ENCODE results near the gene KCNJ8.
"Not testable (repeated sequence)": the region's sequence is repeated elsewhere in the genome, so short reads cannot be mapped to it uniquely, and the experiment has no call there.

KCNJ8 gene

DNA sequence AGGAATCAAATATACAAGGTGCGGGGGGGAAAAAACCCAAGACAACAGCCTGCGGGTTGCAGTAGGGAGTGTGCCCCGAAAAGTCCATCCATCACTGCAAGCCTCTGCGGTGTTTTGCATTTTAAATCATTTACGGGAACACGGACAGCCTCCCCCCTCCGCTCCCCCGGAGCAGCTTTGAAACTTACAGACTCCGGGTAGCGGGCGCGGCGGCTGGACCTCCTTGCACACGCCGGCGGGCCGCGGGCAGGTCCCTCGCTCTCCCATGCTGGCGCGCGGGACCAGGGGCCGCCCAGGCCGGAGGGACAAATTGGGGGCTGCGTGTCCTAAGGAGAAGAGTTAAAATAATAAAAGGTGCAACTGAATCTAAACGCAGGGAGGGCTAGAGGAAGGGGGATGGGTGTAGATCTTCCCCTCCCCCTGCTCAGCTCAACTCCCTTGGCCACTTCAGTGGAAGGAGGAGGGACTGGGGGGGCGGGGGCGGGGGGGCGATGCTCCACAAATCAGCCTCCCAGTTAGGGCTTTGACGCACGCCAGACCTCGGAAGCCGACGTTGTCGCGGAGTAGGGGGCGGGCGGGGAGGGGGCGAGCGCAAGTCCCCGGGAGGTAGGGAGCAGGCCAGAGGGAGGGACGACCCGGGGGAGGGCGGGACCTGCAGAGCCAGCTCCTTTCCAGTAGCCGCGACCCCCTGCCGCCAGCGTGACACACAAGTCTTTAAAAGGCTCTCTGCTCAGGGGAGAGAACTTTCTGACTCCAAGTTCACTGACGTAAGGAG lies at the start of gene KCNJ8:
Gene KCNJ8 (minus strand): TSS at position 349 of the 775 bp plus-strand sequence. CDS start 1,090 bp downstream, outside the sequence.
- DNase-seq (ENCODE audit: low spot score) = no peak

- DNase-seq (ENCODE audit: low spot score) = no peak
Observed at GRCh38 chr12:21823581-21823980, 49.1 kb upstream of the KCNJ8 start.

- DNase-seq (ENCODE audit: low spot score) = peak; percentile 100
Observed at GRCh38 chr12:21819678-21820077, 45.2 kb upstream of the KCNJ8 start.

GRCh38 chr12:21819236-21819635 lies 44.7 kb upstream of the KCNJ8 start:
- DNase-seq (ENCODE audit: low spot score) = peak; percentile 95

DNA sequence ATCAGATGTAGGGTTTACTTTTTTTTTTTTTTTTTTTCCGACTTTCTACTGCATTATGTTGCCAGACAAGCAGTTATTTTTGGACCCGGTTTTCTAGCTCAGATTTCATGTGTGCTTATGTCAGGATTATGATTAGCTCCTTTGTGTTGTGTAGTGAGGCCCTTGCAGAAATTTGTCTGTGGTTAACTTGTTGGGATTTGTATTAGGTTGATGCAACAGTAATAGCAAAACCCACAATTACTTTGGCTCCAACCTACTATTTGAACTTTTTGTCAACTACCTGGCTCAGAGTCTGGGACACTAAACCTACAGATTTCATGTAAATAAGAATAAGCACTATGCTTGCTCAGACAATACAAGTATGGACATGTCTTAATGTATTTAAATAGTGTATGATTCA lies 44.1 kb upstream of the KCNJ8 start:
- peak; percentile 94 for DNase-seq (ENCODE audit: low spot score)

DNA sequence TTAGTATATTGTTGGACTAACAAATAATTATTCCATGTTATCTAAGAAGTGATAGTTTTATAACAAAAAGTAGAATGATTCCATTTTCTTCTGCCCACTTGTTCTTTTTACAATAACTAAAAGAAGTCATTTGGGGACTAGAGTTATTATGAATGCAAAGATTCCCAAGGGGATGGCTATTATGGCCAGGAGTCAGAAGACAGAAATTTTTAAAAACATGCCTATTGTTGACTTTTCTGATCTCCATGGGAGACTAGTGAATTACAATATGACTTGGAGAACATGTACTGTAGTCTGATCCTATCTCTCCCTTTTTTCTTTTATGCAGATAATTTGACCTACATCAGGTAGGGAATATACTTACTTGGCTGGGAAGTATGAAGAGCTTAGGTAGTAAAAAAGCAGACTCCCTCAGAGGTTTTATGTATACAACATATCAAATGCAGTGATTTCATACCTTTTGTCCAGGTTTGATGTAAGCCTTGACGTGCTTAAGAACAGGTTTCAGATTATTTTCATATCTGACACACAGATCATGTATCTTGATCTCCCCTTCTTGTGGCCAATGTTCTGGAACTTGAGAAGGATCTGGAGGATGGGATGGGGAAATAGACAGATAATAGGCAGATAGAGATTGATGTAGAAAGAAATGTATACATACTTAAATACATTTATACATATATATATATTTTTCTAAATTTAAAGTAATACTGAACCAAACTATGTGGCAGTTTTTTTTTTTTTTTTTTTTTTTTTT lies 41.0 kb upstream of the KCNJ8 start:
- no peak for DNase-seq (ENCODE audit: low spot score)

DNA sequence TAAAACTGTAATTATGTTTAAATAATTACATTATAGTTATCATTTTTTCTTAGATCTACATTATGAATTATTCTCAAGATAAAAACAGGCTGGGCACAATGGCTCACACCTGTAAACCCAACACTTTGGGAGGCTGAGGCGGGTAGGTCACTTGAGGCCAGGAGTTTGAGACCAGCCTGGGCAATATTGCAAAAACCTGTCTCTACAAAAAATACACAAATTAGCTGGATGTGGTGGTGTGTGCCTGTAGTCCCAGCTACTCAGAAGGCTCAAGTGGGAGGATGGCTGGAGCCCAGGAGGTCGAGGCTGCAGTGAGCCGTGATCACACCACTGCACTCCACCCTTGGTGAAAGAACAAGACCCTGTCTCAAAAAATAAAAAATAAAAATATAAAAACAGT lies 40.3 kb upstream of the KCNJ8 start:
- DNase-seq (ENCODE audit: low spot score) = no peak

DNA sequence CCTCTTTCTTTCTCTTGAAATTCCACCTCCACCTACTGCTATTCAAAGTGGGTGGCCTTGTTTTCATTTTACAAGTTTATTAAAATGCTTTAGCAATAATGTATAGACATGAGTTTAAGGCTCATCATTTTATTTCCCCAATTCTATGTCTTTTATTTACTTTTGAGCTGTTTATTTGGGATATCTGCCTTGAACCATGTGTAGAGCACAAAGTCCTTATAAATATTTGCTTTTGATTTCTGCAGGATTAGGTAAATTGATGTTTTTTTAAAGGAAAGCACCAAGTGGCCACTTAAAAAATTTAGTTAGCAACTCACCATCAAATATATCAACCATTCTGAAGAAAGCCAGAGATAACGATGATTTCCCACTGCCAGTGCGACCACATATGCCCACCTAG lies 39.8 kb upstream of the KCNJ8 start:
- DNase-seq (ENCODE audit: low spot score) = no peak

DNA sequence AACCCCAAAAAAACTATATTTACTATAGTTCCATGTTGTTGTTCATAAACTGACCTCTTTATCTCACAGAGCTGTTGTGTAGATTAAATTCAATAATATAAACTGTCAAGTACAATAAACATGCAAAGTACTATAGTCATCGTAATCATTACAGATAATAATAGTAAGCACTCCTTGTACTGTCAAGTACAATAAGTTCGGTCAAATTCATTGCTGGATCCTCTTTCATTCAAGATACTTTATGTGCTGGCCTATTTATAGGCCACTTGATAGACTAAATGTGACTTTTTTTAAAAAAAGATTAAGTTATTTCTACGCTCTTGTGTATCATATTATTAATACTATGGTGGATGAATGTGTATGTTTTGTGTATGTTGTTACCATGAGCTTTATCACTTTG lies 39.2 kb upstream of the KCNJ8 start:
- no peak for DNase-seq (ENCODE audit: low spot score)

GRCh38 chr12:21813125-21813524 lies 38.6 kb upstream of the KCNJ8 start:
- no peak for DNase-seq (ENCODE audit: low spot score)

- DNase-seq (ENCODE audit: low spot score) = not testable (repeated sequence)
Observed at GRCh38 chr12:21812340-21812739, 37.8 kb upstream of the KCNJ8 start.

GRCh38 chr12:21809100-21809499 lies 34.6 kb upstream of the KCNJ8 start:
- DNase-seq (ENCODE audit: low spot score) = no peak

- no peak for DNase-seq (ENCODE audit: low spot score)
Observed at GRCh38 chr12:21806255-21806654, 31.7 kb upstream of the KCNJ8 start.

- DNase-seq (ENCODE audit: low spot score) = peak; percentile 20
Observed at GRCh38 chr12:21801522-21802288, 27.2 kb upstream of the KCNJ8 start.

DNA sequence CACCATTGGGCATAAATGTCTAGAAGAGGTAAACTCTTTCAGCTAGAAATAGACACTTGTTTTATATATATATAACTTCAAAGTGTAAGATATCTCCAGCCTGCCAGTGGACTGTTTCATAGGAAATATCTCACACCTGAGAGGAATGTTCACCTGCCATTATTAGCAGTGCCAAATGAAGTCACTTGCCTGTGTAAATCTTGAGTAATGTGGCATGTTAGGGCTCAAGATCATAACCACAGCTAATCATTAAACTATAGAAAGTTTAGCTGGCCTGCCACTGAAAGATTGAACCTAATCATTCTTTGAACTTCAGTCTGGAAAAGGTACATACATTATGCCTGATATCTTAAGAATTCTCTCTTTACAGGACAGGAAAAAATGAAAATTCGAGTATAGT lies 25.5 kb upstream of the KCNJ8 start:
- DNase-seq (ENCODE audit: low spot score) = no peak

GRCh38 chr12:21797539-21797938 lies 23.0 kb upstream of the KCNJ8 start:
- no peak for DNase-seq (ENCODE audit: low spot score)

DNA sequence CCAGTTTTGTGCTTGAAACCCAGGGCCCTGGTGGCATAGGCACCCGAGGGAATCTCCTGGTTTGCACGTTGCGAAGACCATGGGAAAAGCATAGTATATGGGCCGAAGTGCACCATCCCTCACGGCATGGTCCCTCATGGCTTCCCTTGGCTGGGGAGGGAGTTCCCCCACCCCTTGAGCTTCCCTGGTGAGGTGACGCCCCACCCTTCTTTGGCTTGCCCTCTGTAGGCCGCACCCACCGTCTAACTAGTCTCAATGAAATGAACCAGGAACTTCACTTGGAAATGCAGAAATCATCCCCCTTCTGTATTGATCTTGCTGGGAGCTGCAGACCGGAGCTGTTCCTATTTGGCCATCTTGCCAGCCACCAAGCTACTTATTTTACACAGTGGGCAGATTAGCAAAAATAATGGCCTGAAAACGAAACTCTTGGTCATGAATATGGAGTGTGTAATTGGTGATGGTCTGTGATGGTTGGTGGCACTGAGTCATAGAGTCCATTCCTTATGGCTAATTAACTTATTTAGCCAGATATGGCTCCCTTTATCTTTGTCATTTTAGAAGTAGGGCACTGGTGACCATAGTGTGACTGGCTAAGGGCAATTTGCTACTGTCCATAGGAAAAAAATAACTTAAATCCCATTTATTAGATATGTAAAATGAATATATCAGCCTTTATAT lies 21.3 kb upstream of the KCNJ8 start:
- DNase-seq (ENCODE audit: low spot score) = no peak

DNA sequence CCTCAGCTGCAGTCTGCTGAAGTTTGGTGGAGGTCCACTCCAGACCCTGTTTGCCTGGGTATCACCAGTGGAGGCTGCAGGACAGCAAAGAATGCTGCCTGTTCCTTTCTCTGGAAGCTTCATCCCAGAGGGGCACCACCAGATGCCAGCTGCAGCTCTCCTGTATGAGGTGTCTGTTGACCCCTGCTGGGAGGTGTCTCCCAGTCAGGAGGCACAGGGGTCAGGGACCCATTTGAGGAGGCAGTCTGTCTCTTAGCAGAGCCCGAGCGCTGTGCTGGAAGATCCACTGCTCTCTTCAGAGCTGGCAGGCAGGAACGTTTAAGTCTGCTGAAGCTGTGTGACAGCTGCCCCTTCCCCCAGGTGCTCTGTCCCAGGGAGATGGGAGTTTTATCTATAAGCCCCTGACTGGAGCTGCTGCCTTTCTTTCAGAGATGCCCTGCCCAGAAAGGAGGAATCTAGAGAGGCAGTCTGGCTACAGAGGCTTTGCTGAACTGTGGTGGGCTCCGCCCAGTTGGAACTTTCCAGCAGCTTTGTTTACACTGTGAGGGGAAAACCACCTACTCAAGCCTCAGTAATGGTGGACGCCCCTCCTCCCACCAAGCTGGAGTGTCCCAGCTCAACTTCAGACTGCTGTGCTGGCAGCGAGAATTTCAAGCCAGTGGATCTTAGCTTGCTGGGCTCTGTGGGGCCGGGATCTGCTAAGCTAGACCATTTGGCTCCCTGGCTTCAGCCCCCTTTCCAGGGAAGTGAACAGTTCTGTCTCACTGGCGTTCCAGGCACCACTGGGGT lies 20.5 kb upstream of the KCNJ8 start:
- not testable (repeated sequence) for DNase-seq (ENCODE audit: low spot score)

- DNase-seq (ENCODE audit: low spot score) = not testable (repeated sequence)
Observed at GRCh38 chr12:21789687-21790086, 15.2 kb upstream of the KCNJ8 start.

DNA sequence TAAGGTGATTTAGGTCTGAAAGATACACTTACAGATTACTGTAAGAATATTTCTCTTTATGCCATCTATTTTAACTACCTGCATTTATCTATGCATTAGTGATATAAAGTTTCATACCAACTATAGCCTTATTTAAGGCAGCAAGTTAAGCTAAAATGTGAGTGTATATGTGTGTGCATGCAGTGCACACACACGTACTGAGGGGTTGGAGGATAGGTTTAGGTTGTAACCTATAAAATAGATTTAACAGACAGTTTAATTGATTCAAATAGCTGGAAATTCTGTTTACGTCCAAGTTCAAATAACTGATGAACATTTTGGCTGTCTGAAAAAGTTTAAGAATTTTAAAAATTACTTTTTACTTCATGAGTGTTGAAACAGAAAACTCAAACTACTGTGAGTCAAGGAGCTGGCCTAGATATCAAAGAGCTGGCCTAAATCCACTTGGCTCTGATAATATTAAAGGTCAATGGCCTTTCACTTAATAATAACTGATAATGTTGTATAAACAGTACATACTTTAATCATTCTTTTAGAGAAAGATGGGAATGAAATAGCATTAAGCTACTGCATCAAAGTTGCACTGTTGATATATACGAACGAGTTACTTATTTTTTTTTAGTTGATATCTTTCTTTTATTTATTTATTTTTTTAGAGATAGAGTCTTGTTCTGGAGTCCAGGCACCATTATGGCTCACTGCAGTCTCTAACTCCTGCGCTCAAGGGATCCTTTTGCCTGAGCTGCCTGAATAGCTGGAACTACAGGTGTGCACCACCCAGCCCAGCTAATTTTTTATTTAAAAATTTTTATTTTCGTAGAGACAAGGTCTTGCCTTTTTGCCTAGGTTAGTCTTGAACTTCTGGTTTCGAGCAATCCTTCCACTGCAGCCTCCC lies 13.8 kb upstream of the KCNJ8 start:
- no peak for DNase-seq (ENCODE audit: low spot score)
